ENCODE results near the gene PSMA2. TPM values are rescaled to one million over a fixed set of nuclear protein-coding genes. Genes with fewer than 3 reads are reported as not detected.
A peak's percentile ranks its signal among the peaks of the same experiment; 100 is the strongest.

The PSMA2 gene
- total RNA-seq, 2 experiments from 2014 or later: 38.8 to 41.0 TPM

DNA sequence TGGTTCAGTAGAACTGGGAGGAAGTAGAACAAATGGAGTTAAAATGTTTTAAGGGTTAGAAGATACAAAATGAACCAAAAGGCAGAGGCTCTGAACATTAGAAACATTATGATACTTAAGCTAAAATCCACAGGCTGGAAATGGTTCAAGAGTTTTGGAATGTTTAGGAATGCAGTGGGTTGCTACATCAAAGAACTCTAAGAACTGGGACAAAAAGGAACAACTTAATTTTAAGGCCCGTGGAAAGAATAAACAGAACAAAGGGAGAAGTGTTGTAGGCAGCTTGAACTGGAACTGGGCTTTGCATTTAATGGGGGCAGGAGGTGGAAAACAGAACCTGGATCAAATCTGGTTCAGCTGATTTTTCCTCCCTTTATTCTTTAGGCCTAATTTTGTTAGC lies 16.6 kb downstream of the PSMA2 start:
- Histone ChIP-seq H3K27me3 (ENCODE audit: control insufficient read depth in 1 of 2, insufficient read depth in 2 of 2, low read length in 2 of 2) (no peaks in the 10 kb centered on the region), H3K4me1 (ENCODE audit: insufficient read depth, low read length) (peaks cover 21% of the 10 kb centered on the region), H3K4me3 (ENCODE audit: low read length) (no peak overlapping the region), H3K27ac (ENCODE audit: low read depth in 1 of 2, low read length in 2 of 2) (no peak overlapping the region), H3K36me3 (ENCODE audit: insufficient read depth, low read length) (peaks cover 36% of the 10 kb centered on the region), H3K9me3 (ENCODE audit: control insufficient read depth in 1 of 2, insufficient read depth in 1 of 2, low read length in 2 of 2) (no peaks in the 10 kb centered on the region)
- peak overlapping the region; percentile 76 for H3K27ac Mint-ChIP-seq
- no peak overlapping the region for H3K4me3 Mint-ChIP-seq
- TF ChIP-seq, protein P1, sequence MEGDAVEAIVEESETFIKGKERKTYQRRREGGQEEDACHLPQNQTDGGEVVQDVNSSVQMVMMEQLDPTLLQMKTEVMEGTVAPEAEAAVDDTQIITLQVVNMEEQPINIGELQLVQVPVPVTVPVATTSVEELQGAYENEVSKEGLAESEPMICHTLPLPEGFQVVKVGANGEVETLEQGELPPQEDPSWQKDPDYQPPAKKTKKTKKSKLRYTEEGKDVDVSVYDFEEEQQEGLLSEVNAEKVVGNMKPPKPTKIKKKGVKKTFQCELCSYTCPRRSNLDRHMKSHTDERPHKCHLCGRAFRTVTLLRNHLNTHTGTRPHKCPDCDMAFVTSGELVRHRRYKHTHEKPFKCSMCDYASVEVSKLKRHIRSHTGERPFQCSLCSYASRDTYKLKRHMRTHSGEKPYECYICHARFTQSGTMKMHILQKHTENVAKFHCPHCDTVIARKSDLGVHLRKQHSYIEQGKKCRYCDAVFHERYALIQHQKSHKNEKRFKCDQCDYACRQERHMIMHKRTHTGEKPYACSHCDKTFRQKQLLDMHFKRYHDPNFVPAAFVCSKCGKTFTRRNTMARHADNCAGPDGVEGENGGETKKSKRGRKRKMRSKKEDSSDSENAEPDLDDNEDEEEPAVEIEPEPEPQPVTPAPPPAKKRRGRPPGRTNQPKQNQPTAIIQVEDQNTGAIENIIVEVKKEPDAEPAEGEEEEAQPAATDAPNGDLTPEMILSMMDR (IDR thresholded peaks at IDR 0.05): no peak
- peaks cover 35% of the 10 kb centered on the region for H3K4me1 Mint-ChIP-seq (ENCODE audit: low read depth)
- intact Hi-C loops (cut with DNase I, micrococcal nuclease): no loop called here
- CTCF ChIA-PET: no interaction called here
- DNase-seq (no peak), ATAC-seq (ENCODE audit: poor library complexity) (no peak)
- peaks cover 75% of the 10 kb centered on the region for H3K36me3 Mint-ChIP-seq (ENCODE audit: low read depth)
- H3K27me3 Mint-ChIP-seq: no peaks in the 10 kb centered on the region
- no peaks in the 10 kb centered on the region for H3K9me3 Mint-ChIP-seq
- POLR2A ChIA-PET: interaction anchor here (0.7 to 9.4 kb wide), 2 partner anchors 17 to 785 kb away, joined by 3 to 79 read pairs; partner anchors contain the start of genes MRPL32 and PSMA2

DNA sequence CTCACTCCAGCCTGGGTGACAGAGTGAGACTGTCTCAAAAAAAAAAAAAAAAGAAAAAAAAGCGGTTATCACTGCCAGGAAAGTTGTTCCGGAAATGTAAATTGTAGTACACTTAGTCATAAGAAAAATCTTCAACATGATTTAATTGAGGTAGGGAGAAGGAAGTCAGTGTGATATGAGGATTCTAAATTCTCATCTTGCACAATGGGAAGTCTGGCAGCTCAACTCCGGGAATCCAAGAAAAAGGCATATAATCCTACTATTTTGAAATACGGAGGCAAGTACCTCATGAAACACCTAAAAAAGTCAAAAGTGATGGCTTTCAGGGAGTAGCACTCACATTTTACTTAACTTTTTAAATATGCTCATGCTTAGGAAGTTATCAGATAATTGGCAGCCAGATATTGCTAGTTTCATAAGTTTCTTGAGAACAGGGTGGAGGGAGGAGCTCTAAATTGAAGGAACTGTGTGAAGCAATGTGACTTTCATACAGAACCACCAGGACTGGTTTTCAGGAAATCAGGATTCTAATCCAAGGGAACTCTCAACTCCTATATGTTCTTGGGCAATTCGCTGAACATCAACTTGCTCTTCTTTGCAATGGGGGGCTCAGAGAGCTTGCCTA lies 17.4 kb downstream of the PSMA2 start:
- peak overlapping the region; percentile 76 for H3K27ac Mint-ChIP-seq
- H3K4me3 Mint-ChIP-seq: no peak overlapping the region
- Histone ChIP-seq H3K27ac (ENCODE audit: low read depth in 1 of 2, low read length in 2 of 2) (no peak overlapping the region), H3K36me3 (ENCODE audit: insufficient read depth, low read length) (peaks cover 28% of the 10 kb centered on the region), H3K9me3 (ENCODE audit: control insufficient read depth in 1 of 2, insufficient read depth in 1 of 2, low read length in 2 of 2) (no peaks in the 10 kb centered on the region), H3K4me1 (ENCODE audit: insufficient read depth, low read length) (peaks cover 21% of the 10 kb centered on the region), H3K4me3 (ENCODE audit: low read length) (no peak overlapping the region), H3K27me3 (ENCODE audit: control insufficient read depth in 1 of 2, insufficient read depth in 2 of 2, low read length in 2 of 2) (no peaks in the 10 kb centered on the region)
- CTCF ChIA-PET: interaction anchor here (0.6 to 1.0 kb wide), 2 partner anchors 15 to 26 kb away, joined by 3 read pairs; no protein-coding TSS in a partner anchor
- ATAC-seq (ENCODE audit: poor library complexity) (no peak), DNase-seq (no peak)
- no peaks in the 10 kb centered on the region for H3K9me3 Mint-ChIP-seq
- TF ChIP-seq, protein P1 (IDR thresholded peaks at IDR 0.05): no peak
- POLR2A ChIA-PET: interaction anchor here (0.8 to 9.4 kb wide), 2 partner anchors 18 to 815 kb away, joined by 3 to 79 read pairs; partner anchors contain the start of genes COA1, MRPL32 and PSMA2
- H3K4me1 Mint-ChIP-seq (ENCODE audit: low read depth): peaks cover 44% of the 10 kb centered on the region
- intact Hi-C loops (cut with DNase I, micrococcal nuclease): loop anchor here in 1 of 2 experiments (5.0 kb wide), 2 partner anchors 1013 to 1578 kb away; partner anchors contain the start of genes NUDCD3 and UBE2D4
- peaks cover 69% of the 10 kb centered on the region for H3K36me3 Mint-ChIP-seq (ENCODE audit: low read depth)
- no peaks in the 10 kb centered on the region for H3K27me3 Mint-ChIP-seq

DNA sequence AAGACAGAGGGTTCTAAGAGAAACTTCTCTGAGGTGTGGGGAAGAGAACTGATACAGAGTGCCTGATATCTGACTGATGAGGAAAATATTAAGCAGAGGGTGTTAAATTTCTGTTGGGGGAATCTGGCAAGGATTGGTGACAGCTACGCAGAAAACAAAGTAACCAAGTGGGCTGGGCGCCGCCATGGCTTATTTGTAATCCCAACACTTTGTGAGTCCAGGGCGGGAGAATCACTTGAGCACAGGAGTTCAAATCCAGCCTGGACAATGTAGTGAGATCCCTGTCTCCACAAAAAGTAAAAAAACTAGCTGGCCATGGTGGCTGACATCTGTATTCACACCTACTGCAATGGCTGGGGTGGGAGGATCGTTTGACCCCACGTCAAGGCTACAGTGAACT lies 18.0 kb downstream of the PSMA2 start:
- Histone ChIP-seq H3K4me3 (ENCODE audit: low read length) (no peak overlapping the region), H3K4me1 (ENCODE audit: insufficient read depth, low read length) (peaks cover 21% of the 10 kb centered on the region), H3K36me3 (ENCODE audit: insufficient read depth, low read length) (peaks cover 23% of the 10 kb centered on the region), H3K27ac (ENCODE audit: low read depth in 1 of 2, low read length in 2 of 2) (no peak overlapping the region), H3K27me3 (ENCODE audit: control insufficient read depth in 1 of 2, insufficient read depth in 2 of 2, low read length in 2 of 2) (no peaks in the 10 kb centered on the region), H3K9me3 (ENCODE audit: control insufficient read depth in 1 of 2, insufficient read depth in 1 of 2, low read length in 2 of 2) (no peaks in the 10 kb centered on the region)
- Mint-ChIP-seq H3K27me3 (no peaks in the 10 kb centered on the region), H3K9me3 (no peaks in the 10 kb centered on the region), H3K4me3 (peak overlapping the region; percentile 30), H3K27ac (peak overlapping the region; percentile 76), H3K36me3 (ENCODE audit: low read depth) (peaks cover 64% of the 10 kb centered on the region), H3K4me1 (ENCODE audit: low read depth) (peaks cover 47% of the 10 kb centered on the region)
- DNase-seq: no peak
- TF ChIP-seq, protein P1 (IDR thresholded peaks at IDR 0.05): no peak
- CTCF ChIA-PET: interaction anchor here (0.6 to 1.0 kb wide), 2 partner anchors 15 to 27 kb away, joined by 3 read pairs; no protein-coding TSS in a partner anchor
- ATAC-seq (ENCODE audit: poor library complexity): no peak
- POLR2A ChIA-PET: interaction anchor here (0.8 to 9.4 kb wide), 2 partner anchors 18 to 815 kb away, joined by 3 to 79 read pairs; partner anchors contain the start of genes COA1, MRPL32 and PSMA2
- intact Hi-C loops (cut with DNase I, micrococcal nuclease): loop anchor here in 1 of 2 experiments (5.0 kb wide), 2 partner anchors 1013 to 1578 kb away; partner anchors contain the start of genes NUDCD3 and UBE2D4
